ENCODE results near the gene ZNF600.
"Not testable (repeated sequence)": the region's sequence is repeated elsewhere in the genome, so short reads cannot be mapped to it uniquely, and the experiment has no call there.

The ZNF600 gene

GRCh38 chr19:52741951-52742485, 44.6 kb downstream of the ZNF600 start:
- DNase-seq (no peak), ATAC-seq (no peak)

- DNase-seq, ATAC-seq: not testable (repeated sequence)
Observed at GRCh38 chr19:52741371-52741770, 45.2 kb downstream of the ZNF600 start.

DNA sequence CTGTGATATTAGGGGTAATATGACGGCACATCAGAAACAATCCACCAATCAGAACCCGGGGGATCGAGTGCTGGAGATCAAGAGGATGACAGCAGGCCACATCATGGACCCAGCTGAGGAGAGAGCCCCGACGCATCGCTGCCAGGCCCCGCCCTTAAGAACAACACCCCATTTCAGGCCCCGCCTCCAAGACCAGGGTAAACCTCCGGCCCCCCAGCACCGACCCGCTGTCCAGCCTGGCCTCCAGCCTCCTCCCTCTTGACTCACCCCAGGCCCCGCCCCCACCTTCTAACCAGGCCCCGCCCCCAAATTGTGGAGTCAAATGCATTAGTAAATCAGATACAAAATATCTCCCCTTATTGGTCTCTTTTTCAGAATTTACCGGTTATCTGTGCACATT, 47.0 kb downstream of the ZNF600 start:
- no peak for DNase-seq
- no peak for ATAC-seq

DNA sequence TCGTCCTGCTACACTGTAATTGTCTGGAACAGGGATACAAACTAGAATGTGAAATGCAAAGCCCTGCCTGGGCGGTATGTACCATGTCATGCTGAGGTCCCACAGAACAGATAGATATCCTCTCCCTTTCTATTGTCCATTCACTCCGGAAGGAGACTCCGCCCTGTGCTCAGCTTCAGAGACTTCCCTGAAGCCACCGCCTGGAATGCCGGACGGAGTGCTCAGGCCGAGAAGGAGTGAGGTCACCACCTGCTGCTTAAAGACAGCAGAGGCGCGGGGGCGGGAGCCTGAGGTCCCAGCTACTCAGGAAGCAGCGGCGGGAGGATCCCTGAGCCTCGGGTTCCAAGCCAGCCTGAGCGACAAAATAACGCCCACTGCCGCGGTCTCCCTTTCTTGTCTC, 50.9 kb downstream of the ZNF600 start:
- DNase-seq: no peak
- ATAC-seq: no peak

- ATAC-seq: peak; percentile 99
- DNase-seq: peak; percentile 99
Observed at GRCh38 chr19:52734893-52735661, 51.5 kb downstream of the ZNF600 start, which contains the start of gene ZNF611. TSS of gene ZNF611 (minus strand) at chr19:52735044. CDS start at chr19:52715894, 19,150 bp downstream.

- DNase-seq (peak; percentile 28), ATAC-seq (peak; percentile 19)
Observed at GRCh38 chr19:52734331-52734892, 52.2 kb downstream of the ZNF600 start.

DNA sequence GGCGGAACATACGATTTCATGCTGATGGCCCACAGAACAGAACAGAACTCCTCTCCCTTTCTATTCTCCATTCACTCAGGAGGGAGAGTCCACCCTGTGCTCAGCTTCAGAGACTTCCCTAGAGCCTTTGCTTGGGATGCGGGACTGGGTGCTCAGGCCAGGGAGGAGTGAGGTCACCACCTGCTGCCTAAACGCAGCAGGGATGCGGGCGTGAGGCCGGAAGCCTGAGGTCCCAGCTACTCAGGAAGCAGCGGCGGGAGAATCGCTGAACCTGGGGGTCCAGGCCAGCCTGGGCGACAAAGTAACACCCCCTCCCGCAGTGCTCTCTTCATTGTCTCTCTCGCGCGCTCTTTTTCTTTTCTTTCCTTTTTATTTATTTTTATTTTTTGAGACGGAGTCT, 60.5 kb downstream of the ZNF600 start:
- DNase-seq, ATAC-seq: not testable (repeated sequence)

GRCh38 chr19:52725528-52725961, 61.0 kb downstream of the ZNF600 start:
- DNase-seq (no peak), ATAC-seq (no peak)

GRCh38 chr19:52724701-52725514, 61.7 kb downstream of the ZNF600 start:
- ATAC-seq: no peak
- no peak for DNase-seq

DNA sequence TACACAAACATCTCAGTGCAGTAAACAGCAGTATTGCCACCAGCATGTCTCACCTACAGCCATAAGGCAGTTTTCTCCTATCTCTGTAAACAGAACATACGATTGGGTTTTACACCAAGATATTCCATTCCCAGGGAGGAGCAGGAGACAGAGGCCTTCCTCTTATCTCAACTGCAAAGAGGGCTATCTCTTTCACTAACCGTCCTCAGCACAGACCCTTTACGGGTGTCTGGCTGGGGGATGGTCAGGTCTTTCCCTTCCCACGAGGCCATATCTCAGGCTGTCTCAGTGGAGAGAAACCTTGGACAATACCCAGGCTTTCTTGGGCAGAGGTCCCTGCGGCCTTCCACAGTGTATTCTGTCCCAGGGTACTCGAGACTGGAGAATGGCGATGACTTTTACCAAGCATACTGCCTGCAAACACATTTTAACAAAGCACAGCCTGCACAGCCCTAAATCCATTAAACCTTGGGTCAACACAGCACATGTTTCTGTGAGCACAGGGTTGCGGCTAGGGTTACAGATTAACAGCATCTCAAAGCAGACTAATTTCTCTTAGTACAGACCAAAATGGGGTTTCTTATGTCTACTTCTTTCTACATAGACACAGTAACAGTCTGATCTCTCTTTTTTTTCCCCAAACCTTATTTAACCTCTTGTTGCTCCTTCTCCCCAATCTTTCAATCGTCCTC, 62.5 kb downstream of the ZNF600 start:
- DNase-seq, ATAC-seq: not testable (repeated sequence)

DNA sequence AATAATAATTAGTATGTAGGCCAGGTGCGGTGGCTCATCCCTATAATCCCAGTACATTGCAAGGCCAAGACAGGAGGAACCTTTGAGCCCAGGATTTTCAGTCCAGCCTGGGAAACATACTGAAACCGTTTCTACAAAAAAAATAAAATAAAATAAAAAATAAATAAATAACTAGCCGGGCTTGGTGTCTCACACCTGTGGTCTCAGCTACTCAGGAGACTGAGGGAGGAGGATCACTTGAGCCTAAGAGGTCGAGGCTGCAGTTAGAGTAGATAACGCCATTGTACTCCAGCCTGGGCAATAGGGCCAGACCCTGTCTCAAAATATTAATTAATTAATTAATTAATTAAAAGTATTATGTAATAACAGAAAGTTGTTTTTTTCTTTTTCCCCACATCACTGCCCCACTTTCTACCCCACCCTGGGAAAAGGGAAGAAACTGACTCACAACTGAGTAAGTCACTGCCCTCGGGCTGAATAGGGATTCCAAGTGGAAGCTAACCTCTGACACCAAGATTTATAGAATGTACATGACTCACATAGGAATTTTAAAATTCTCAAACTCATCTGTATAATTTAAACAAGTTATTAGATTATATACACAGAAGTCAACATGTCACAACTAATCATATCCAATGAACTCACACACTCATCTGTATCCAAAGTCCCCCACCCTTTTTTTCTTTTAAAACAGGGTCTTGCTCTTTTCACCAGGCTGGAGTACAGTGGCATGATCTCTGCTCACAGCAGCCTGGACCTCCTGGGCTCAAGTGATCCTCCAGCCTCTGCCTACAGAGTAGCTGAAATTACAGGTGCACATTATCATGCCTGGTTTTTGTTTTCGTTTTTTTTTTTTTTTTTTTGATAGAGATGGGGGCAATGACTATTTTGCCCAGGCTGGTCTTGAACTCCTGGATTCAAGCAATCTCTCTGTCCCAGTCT, 64.3 kb downstream of the ZNF600 start:
- DNase-seq (no peak), ATAC-seq (no peak)

DNA sequence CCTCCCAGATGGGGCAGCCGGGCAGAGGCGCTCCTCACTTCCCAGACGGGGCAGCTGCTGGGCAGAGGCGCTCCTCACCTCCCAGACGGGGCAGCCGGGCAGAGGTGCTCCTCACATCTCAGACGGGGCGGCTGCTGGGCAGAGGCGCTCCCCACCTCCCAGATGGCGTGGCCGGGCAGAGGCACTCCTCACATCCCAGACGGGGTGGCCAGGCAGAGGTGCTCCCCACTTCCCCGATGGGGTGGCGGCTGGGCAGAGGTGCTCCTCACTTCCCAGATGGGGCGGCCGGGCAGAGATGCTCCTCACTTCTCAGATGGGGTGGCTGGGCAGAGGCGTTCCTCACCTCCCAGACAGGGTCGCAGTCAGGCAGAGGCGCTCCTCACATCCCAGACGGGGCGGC, 66.0 kb downstream of the ZNF600 start:
- ATAC-seq, DNase-seq: not testable (repeated sequence)

- ATAC-seq: no peak
- no peak for DNase-seq
Observed at GRCh38 chr19:52716522-52716921, 70.1 kb downstream of the ZNF600 start.

- ATAC-seq: peak; percentile 87
- not testable (repeated sequence) for DNase-seq
Observed at GRCh38 chr19:52715902-52716301, 70.7 kb downstream of the ZNF600 start.

- not testable (repeated sequence) for DNase-seq, ATAC-seq
Observed at GRCh38 chr19:52715330-52715729, 71.3 kb downstream of the ZNF600 start.

Data from stimulated activated naive CD8-positive, alpha-beta T cell treated with anti-CD3 and anti-CD28 coated beads, Interleukin-15, Interleukin-2, amounts not matched to agents 100 U/mL and 50 U/mL, for 24 hours (primary cell).